HG02943 (cell line): Measurements from ENCODE around the gene HOXA4.

ENCODE experiments used
- ATAC-seq: cut with Tn5 transposase; IDR thresholded peaks from one replicate; pipeline ENCODE4 v1.9.1; 2021; ENCODE audit warnings: mild to moderate bottlenecking, low read depth, moderate library complexity; ENCODE audit not compliant: unreplicated experiment

The HOXA4 gene

DNA sequence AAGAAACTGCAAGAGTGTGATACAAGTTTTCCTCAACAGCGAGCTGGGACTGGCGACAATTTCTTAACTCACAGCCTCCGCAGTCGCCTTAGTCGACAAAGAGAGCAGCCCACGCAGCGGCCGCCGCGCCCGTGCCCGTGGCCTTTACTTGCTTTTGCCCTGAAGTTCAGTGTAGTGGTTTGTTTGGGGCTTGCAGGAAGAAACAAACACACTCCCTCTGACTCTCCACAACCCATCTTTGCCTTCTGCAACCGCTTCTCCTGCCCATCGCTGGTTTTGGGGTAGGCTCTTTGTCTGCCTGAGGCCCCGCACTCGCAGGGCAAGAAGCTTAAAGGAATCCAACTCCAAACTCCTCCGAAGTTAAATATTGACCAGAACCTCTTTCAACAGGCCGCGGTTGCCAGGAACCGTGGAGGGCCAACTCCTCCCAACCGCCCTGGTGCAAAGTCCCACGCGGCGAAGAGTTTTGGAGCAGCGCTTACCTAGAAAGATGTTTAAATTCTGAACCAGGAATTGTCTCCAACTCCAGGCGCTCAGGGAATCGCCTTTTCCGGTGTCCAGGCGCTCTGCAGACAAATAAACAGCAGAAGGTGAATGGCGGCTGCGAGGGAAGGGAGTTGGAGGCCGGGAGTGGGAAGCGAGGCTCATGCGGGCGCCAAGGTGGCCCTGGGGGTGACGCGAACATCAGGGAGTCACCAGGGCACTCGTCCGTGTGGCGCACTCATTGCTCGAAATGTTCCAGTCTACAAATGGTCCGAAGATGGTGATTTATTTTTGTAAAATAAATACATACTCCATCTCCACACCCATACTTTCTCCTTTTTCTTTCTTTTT, 8.3 kb downstream of the HOXA4 start:
- ATAC-seq = no peak

GRCh38 chr7:27121684-27122076, 8.9 kb downstream of the HOXA4 start:
- no peak for ATAC-seq

- no peak for ATAC-seq
Observed at GRCh38 chr7:27119412-27119911, 11.1 kb downstream of the HOXA4 start.

DNA sequence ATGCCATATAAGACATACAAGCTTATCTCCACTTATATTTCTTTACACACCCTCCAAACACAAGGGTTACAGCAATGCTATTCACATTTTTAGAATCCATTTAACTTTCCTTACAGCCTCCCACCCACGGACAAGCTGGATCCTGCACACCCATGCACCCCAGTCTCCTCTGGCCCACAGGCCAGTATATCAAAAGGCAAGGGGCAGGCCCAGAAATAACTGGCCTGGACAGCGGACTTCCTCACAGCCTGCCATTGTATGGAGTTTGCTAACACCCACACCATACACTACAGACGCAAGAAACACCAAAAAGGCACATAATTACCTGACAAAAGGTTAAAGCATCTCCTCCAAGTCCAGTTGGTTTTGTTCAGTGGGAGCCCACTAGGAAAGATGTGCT, 12.0 kb downstream of the HOXA4 start:
- ATAC-seq = no peak

- ATAC-seq = no peak
Observed at GRCh38 chr7:27117887-27118491, 12.6 kb downstream of the HOXA4 start.

- ATAC-seq = no peak
Observed at GRCh38 chr7:27116962-27117886, 13.3 kb downstream of the HOXA4 start.

DNA sequence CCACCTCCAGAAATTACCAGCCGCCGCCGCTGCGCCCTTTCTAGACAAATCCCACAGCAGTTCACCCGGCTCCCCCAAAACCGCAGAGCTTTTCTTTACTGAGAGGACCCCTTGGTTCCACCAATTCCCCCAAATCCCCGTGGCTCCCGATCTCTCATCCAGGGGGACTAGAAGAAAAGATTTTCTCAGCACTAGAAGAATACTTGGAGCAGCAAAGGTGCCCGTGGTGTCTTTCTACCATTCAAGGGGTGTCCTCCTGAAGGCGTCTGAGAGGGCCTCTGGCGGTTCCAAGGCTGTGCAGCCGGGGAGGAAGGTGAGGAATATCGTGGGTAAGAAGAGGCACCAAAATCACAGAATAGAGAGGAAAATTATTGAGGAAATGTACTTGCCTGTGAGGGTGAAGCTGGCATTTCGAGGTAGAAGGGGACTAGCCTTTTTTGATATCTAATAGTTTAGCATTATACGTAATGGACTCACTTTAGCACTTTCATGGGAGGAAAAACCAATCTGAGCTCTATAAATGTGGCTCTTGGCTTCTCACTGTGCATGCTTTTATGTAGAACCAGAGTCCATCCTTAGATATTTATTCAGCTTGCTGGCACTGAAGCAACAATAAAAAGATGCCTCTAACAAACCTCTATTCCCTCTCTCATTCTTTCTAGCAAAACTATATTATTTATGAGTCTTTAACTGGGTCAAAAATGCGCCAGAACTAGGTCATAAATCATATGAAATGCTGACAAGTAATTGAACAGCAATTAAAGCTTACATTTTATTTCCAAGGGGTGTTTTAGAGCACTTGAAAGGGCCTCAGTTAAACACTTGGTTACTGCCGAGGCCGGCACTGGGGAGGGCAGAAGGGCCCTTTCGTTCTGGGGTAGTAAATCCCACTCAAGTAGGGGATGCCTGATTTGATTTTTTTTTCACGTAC, 14.3 kb downstream of the HOXA4 start:
- ATAC-seq = no peak

DNA sequence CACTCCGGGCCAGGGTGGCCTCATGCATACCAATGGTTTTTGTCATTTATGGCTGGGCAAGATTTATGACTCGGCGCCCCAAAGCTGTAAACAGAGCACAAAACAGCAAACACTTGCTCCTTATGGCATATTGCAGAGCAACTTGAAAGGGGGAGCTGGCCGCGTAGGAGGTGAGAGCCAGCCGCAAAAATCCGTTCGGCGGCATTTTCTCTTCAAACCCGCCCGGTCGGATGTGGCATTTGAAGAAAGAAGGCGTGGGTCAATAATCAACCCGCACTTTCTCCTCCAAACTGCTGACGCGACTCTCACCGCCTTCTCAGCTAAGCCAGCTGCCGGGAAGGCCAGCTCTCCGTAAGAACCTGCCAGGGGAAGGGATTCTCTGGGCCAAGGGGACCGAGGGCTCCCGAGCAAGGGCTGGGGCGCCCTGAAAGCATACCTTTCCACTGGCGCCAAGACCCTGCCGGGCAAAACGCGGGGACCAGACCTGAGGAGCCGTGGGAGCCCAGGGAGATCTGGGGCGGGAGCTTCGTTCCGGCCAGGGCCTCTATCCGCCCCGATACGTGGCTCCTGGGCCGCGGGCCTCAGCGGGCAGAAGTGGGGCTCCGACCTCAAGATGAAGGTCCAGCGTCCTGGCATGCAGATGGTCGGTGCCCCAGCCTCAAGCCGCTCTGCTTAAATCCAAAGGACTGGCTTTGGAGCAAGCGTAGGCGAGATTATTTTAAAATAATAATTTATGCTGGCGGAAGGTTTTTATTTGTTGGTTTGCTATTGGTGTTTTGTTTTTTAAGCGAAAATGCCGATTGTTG, 15.1 kb downstream of the HOXA4 start:
- ATAC-seq = no peak

DNA sequence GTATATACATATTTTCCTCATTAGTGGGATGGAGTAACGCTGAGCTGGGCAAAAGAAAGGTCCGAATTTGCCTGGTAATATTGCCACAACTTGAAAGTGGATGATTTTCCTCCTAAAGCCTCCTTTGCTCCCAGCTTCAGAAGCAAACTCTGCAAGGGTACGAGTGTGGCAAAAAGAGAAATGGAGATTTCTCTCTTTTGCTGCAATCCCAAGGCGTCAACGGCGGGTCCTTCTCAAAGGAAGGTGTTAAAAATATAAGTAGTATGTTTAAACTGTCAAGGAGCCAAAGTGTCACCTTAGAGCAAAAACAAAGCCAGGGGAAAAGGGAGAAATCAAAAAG, 15.7 kb downstream of the HOXA4 start:
- no peak for ATAC-seq

GRCh38 chr7:27113991-27114769, 16.4 kb downstream of the HOXA4 start:
- no peak for ATAC-seq

DNA sequence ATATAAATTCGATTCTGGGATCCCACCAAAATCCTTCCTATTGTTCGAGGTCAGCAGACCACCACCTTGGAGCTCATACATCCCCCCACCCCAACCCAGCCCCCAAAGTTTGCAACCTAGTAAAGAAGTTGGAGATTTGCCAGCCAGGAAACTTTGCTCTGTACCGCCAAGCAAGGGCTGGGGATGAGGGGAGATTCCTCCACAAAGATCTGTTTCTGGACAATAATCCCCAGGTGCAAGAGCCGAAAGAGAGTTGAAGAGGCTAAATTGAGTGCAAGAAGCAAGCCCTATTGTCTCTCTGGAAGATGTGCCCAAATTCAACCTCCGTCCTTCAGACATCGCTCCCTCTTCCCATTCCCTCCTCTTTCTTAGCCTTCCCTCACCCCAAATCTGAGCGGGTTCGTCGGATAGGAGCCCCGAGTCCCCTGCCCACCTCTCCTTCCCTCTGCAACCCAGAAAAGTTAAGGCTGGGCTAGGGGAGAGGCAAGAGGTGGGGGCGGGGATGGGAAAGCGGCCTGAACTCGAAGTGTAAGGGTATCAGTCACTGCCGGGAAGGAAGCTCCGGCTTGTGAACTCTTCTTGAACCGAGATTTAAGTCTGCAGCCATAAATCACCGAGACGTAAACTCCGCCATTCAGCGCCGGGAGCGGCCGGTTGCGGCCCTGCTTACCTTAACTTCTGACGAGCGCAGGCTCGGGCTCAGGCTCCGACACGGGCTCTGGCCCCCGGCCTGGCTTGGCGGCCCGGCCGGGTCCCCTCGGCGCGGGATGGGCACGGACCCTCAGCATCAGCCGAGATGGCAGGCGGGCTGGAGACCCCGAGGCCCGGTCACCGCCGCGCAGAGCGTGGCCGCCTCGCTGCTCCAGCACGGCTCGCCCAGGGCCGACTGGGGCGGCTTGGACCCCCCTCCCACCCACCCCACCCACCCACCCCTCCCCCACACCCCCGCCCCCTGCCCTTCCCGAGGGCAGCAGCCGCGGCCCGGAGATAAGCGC, 17.3 kb downstream of the HOXA4 start:
- no peak for ATAC-seq

GRCh38 chr7:27112361-27112760, 18.2 kb downstream of the HOXA4 start:
- no peak for ATAC-seq

GRCh38 chr7:27111751-27112277, 18.7 kb downstream of the HOXA4 start:
- no peak for ATAC-seq

DNA sequence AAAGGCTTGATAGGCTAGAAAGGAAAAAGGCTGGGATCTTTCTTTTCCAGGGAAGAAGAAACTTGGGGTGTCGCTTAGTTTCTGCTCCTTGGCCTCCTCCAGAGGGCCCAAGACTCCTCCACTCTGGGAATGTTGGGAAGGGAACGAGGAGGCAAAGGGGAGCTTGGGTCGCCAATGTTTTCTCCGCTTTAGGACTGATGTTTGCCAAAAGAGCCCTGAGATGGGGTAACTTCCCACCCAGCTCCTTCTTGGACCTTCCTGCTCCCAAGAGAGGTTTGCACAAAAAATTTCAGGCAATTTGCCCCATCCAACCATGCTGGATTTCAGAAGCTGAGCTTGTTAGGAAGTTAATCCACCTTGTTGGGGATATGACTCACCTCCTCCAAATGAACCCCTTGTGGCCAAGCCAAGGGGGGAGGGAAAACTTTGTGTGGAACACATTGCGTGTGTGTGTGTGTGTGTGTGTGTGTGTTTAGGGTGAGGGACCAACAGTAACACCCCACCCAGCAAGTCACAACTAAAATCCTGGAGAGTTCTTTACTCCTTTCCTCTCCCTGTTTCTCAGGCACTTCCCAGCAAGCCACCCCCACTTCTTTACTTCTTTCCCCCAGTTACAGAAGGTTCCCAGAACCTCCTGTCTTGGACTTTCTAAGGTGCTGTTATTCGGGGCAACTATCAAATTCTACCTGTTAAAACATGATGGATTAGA, 19.4 kb downstream of the HOXA4 start:
- ATAC-seq = no peak

- no peak for ATAC-seq
Observed at GRCh38 chr7:27110186-27111031, 20.1 kb downstream of the HOXA4 start.
